ENCODE data around the gene FRMD7. TPM values are rescaled to one million over a fixed set of nuclear protein-coding genes. Genes with fewer than 3 reads are reported as not detected.

The FRMD7 gene
- total RNA-seq, 1 experiment from 2014 or later = not detected

DNA sequence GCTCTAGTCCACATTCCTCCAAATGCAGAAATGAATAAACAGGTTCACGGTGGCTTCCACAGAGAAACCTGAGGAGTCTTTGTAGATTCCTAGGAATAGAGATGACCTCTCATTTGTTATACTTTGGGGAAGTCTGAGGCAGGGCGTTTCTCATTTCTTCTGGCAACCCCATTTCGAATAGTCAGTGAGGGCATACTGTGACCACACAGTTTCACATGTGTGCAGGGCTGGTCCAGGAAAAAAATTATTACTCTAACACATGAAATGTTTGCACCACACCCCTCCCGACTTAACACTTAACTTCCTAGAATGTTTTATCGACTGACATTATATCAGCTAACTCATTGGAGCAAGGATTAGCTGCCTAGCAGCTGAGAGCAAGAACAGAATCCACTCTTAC, 12.0 kb downstream of the FRMD7 start (continued):
- TF ChIP-seq, protein P1, sequence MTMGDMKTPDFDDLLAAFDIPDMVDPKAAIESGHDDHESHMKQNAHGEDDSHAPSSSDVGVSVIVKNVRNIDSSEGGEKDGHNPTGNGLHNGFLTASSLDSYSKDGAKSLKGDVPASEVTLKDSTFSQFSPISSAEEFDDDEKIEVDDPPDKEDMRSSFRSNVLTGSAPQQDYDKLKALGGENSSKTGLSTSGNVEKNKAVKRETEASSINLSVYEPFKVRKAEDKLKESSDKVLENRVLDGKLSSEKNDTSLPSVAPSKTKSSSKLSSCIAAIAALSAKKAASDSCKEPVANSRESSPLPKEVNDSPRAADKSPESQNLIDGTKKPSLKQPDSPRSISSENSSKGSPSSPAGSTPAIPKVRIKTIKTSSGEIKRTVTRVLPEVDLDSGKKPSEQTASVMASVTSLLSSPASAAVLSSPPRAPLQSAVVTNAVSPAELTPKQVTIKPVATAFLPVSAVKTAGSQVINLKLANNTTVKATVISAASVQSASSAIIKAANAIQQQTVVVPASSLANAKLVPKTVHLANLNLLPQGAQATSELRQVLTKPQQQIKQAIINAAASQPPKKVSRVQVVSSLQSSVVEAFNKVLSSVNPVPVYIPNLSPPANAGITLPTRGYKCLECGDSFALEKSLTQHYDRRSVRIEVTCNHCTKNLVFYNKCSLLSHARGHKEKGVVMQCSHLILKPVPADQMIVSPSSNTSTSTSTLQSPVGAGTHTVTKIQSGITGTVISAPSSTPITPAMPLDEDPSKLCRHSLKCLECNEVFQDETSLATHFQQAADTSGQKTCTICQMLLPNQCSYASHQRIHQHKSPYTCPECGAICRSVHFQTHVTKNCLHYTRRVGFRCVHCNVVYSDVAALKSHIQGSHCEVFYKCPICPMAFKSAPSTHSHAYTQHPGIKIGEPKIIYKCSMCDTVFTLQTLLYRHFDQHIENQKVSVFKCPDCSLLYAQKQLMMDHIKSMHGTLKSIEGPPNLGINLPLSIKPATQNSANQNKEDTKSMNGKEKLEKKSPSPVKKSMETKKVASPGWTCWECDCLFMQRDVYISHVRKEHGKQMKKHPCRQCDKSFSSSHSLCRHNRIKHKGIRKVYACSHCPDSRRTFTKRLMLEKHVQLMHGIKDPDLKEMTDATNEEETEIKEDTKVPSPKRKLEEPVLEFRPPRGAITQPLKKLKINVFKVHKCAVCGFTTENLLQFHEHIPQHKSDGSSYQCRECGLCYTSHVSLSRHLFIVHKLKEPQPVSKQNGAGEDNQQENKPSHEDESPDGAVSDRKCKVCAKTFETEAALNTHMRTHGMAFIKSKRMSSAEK (CRISPR knock-in tag; IDR thresholded peaks at IDR 0.05; ENCODE audit: borderline replicate concordance) = no peak
- TF ChIP-seq NR1H2 (CRISPR knock-in tag; IDR thresholded peaks at IDR 0.05) (no peak), ATF1 (CRISPR knock-in tag; IDR thresholded peaks at IDR 0.05) (no peak), RORB (CRISPR knock-in tag; IDR thresholded peaks at IDR 0.05) (no peak), GTF2I (CRISPR knock-in tag; conservative IDR thresholded peaks at IDR 0.05) (no peak), EMX1 (CRISPR knock-in tag; IDR thresholded peaks at IDR 0.05) (no peak)
- TF ChIP-seq, protein P2, sequence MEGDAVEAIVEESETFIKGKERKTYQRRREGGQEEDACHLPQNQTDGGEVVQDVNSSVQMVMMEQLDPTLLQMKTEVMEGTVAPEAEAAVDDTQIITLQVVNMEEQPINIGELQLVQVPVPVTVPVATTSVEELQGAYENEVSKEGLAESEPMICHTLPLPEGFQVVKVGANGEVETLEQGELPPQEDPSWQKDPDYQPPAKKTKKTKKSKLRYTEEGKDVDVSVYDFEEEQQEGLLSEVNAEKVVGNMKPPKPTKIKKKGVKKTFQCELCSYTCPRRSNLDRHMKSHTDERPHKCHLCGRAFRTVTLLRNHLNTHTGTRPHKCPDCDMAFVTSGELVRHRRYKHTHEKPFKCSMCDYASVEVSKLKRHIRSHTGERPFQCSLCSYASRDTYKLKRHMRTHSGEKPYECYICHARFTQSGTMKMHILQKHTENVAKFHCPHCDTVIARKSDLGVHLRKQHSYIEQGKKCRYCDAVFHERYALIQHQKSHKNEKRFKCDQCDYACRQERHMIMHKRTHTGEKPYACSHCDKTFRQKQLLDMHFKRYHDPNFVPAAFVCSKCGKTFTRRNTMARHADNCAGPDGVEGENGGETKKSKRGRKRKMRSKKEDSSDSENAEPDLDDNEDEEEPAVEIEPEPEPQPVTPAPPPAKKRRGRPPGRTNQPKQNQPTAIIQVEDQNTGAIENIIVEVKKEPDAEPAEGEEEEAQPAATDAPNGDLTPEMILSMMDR (IDR thresholded peaks at IDR 0.05) = no peak
- TF ChIP-seq, protein P3, sequence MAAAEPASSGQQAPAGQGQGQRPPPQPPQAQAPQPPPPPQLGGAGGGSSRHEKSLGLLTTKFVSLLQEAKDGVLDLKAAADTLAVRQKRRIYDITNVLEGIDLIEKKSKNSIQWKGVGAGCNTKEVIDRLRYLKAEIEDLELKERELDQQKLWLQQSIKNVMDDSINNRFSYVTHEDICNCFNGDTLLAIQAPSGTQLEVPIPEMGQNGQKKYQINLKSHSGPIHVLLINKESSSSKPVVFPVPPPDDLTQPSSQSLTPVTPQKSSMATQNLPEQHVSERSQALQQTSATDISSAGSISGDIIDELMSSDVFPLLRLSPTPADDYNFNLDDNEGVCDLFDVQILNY (CRISPR knock-in tag; IDR thresholded peaks at IDR 0.05) = no peak
- TF ChIP-seq, protein P4, sequence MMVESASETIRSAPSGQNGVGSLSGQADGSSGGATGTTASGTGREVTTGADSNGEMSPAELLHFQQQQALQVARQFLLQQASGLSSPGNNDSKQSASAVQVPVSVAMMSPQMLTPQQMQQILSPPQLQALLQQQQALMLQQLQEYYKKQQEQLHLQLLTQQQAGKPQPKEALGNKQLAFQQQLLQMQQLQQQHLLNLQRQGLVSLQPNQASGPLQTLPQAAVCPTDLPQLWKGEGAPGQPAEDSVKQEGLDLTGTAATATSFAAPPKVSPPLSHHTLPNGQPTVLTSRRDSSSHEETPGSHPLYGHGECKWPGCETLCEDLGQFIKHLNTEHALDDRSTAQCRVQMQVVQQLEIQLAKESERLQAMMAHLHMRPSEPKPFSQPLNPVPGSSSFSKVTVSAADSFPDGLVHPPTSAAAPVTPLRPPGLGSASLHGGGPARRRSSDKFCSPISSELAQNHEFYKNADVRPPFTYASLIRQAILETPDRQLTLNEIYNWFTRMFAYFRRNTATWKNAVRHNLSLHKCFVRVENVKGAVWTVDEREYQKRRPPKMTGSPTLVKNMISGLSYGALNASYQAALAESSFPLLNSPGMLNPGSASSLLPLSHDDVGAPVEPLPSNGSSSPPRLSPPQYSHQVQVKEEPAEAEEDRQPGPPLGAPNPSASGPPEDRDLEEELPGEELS (CRISPR knock-in tag; IDR thresholded peaks at IDR 0.05) = no peak
- TF ChIP-seq, protein P5, sequence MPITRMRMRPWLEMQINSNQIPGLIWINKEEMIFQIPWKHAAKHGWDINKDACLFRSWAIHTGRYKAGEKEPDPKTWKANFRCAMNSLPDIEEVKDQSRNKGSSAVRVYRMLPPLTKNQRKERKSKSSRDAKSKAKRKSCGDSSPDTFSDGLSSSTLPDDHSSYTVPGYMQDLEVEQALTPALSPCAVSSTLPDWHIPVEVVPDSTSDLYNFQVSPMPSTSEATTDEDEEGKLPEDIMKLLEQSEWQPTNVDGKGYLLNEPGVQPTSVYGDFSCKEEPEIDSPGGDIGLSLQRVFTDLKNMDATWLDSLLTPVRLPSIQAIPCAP (CRISPR knock-in tag; IDR thresholded peaks at IDR 0.05) = no peak

DNA sequence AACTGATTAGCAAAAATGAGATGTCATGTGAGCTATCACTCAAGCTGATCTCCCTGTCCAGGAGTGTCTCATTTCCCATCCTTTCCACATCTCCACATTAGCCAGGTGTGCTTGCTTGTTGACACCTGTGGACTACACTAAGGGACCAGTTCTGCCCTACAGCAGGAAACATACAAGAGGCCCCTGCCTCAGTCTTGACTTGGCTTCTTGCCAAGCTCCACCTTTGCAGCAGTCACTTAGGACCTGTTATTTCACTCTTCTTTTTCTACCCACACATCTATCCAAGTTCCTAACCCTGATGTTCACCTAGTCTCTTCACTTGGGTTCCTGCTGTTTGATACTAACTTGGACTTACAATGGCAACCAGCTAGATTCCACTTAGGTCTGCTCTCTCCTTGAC, 13.2 kb downstream of the FRMD7 start:
- ChIA-PET POLR2A (no interaction called here), CTCF (interaction anchor here (0.6 kb wide), 1 partner anchor 23 kb away, joined by 4 read pairs; no protein-coding TSS in a partner anchor)
- Mint-ChIP-seq H3K9me3 (no peaks in the 10 kb centered on the region), H3K27me3 (ENCODE audit: low read depth) (peaks cover 3% of the 10 kb centered on the region; the same call in 1 of the 2 replicates), H3K4me3 (no peak overlapping the region), H3K36me3 (no peaks in the 10 kb centered on the region), H3K27ac (no peak overlapping the region), H3K4me1 (peaks cover 15% of the 10 kb centered on the region)
- no peak for DNase-seq (ENCODE audit: low spot score)
- no peak for ATAC-seq
- no peak for TF ChIP-seq ETV6 (CRISPR knock-in tag; IDR thresholded peaks at IDR 0.05)
- TF ChIP-seq SMAD4 (CRISPR knock-in tag; IDR thresholded peaks at IDR 0.05) = no peak
- TF ChIP-seq NFATC4 (CRISPR knock-in tag; IDR thresholded peaks at IDR 0.05) = no peak
- TF ChIP-seq, protein P6, sequence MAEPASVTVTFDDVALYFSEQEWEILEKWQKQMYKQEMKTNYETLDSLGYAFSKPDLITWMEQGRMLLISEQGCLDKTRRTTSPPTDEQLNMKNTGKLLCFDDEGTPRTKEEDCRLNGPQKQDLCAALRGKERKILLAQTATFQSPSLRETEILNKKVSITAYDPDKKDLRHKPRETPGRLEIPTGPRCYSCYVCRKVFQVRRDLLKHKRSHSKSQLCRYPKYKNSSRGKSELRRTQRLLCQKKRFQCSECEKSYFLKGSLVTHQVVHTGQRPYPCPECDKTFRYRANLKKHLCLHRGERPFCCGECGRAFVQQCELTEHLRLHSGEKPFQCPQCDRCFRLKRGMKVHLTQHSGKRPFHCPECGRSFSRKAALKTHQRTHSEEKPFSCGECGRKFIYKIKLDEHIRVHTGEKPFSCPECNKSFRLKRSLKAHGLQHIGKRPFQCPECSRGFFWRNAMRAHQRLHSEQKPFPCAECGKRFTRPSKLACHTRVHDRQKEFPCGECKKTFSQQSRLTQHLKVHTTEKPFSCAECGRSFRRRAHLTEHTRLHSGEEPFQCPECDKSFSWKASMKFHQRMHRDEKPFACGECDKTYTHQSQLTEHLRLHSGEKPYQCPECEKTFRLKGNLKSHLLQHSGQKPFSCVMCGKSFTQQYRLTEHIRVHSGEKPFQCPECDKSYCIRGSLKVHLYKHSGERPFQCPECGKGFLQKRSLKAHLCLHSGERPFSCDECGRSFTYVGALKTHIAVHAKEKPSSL (CRISPR knock-in tag; conservative IDR thresholded peaks at IDR 0.05) = no peak
- TF ChIP-seq, protein P7, sequence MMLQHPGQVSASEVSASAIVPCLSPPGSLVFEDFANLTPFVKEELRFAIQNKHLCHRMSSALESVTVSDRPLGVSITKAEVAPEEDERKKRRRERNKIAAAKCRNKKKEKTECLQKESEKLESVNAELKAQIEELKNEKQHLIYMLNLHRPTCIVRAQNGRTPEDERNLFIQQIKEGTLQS (CRISPR knock-in tag; conservative IDR thresholded peaks at IDR 0.05) = no peak
- no peak for TF ChIP-seq ZNF232 (CRISPR knock-in tag; IDR thresholded peaks at IDR 0.05)
- TF ChIP-seq, protein P8, sequence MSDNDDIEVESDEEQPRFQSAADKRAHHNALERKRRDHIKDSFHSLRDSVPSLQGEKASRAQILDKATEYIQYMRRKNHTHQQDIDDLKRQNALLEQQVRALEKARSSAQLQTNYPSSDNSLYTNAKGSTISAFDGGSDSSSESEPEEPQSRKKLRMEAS (CRISPR knock-in tag; IDR thresholded peaks at IDR 0.05) = no peak
- TF ChIP-seq, protein P1 (CRISPR knock-in tag; IDR thresholded peaks at IDR 0.05; ENCODE audit: borderline replicate concordance) = no peak
- no peak for TF ChIP-seq NR3C1 (CRISPR knock-in tag; conservative IDR thresholded peaks at IDR 0.05; ENCODE audit: low read depth)

Data from WTC11 (cell line).